Right lobe of liver (tissue), 4 donors: ENCODE measurements around the gene MAP3K2.

Experiments
- POLR2A ChIP-seq: fragments of 450-650 bp; IDR thresholded peaks from one replicate; pipeline ENCODE4 v1.6.1; 2017; ENCODE audit warnings: antibody characterized with exemption, mild to moderate bottlenecking
- TF ChIP-seq, protein P1 (sequence below), 4 donors: fragments of 200-600 bp in 3 of 4; fragments of 450-650 bp in 1 of 4; IDR thresholded peaks; one replicate each; pipeline versions ENCODE4 v1.5.1 to v1.8.0; 2016 to 2022; ENCODE audit warnings: antibody characterized with exemption in 4 of 4, mild to moderate bottlenecking in 2 of 4
- donor health status: DM: no; HTN: no; CAD: no.
- donor health status: DM: no; HTN: no; CAD: no.
- donor health status: DM: no; HTN: yes; CAD: no.

GRCh38 chr2:127277028-127277427 lies 110.7 kb downstream of the MAP3K2 start:
- TF ChIP-seq, protein P1, sequence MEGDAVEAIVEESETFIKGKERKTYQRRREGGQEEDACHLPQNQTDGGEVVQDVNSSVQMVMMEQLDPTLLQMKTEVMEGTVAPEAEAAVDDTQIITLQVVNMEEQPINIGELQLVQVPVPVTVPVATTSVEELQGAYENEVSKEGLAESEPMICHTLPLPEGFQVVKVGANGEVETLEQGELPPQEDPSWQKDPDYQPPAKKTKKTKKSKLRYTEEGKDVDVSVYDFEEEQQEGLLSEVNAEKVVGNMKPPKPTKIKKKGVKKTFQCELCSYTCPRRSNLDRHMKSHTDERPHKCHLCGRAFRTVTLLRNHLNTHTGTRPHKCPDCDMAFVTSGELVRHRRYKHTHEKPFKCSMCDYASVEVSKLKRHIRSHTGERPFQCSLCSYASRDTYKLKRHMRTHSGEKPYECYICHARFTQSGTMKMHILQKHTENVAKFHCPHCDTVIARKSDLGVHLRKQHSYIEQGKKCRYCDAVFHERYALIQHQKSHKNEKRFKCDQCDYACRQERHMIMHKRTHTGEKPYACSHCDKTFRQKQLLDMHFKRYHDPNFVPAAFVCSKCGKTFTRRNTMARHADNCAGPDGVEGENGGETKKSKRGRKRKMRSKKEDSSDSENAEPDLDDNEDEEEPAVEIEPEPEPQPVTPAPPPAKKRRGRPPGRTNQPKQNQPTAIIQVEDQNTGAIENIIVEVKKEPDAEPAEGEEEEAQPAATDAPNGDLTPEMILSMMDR (IDR thresholded peaks at IDR 0.05): no peak
- no peak for TF ChIP-seq POLR2A
